HepG2 (cell line): ENCODE data around the gene ADAMTS17. TPM values are rescaled to one million over a fixed set of nuclear protein-coding genes. Genes with fewer than 3 reads are reported as not detected.

Experiments
- HDAC1 ChIP-seq: sonication (generic); formaldehyde crosslinking; IDR thresholded peaks from 2 replicates; pipeline ENCODE4 v1.5.1; 2020; ENCODE audit warnings: mild to moderate bottlenecking, missing genetic modification reagents
- JUN ChIP-seq: sonication (generic); formaldehyde crosslinking; IDR thresholded peaks from 2 replicates; pipeline ENCODE4 v1.4.0; 2020; ENCODE audit warnings: mild to moderate bottlenecking, missing genetic modification reagents
- JUND ChIP-seq: sonication (generic); formaldehyde crosslinking; IDR thresholded peaks from 2 replicates; pipeline ENCODE4 v1.8.0; 2022; ENCODE audit warnings: mild to moderate bottlenecking, missing genetic modification reagents
- NFIC ChIP-seq: IDR thresholded peaks from 2 replicates; pipeline ENCODE4 v1.6.1; 2012; ENCODE audit warnings: mild to moderate bottlenecking, low read length, inconsistent platforms
- PAF1 ChIP-seq: IDR thresholded peaks from 2 replicates; pipeline ENCODE4 v1.6.1; 2016; ENCODE audit warnings: missing genetic modification reagents, missing compliant biosample characterization
- PPARG ChIP-seq: conservative IDR thresholded peaks from 2 replicates; pipeline ENCODE4 v1.6.1; 2016; ENCODE audit warnings: missing biosample characterization, missing genetic modification reagents
- PREB ChIP-seq: sonication (generic); formaldehyde crosslinking; IDR thresholded peaks from 2 replicates; pipeline ENCODE4 v1.4.0; 2020; ENCODE audit warnings: missing genetic modification reagents
- RAD21 ChIP-seq: fragments of 450-650 bp; formaldehyde crosslinking; IDR thresholded peaks from 2 replicates; pipeline ENCODE4 v1.5.0; 2020; ENCODE audit warnings: mild to moderate bottlenecking
- SAP130 ChIP-seq: IDR thresholded peaks from 2 replicates; pipeline ENCODE4 v1.6.1; 2016; ENCODE audit warnings: low read depth
- SP140L ChIP-seq: sonication (generic); formaldehyde crosslinking; IDR thresholded peaks from 2 replicates; pipeline ENCODE4 v1.4.0; 2020; ENCODE audit warnings: missing genetic modification reagents, borderline replicate concordance
- ZKSCAN8 ChIP-seq: IDR thresholded peaks from 2 replicates; pipeline ENCODE4 v1.6.1; 2016; ENCODE audit warnings: borderline replicate concordance, missing genetic modification reagents, missing compliant biosample characterization
- ZMAT3 ChIP-seq: sonication (generic); formaldehyde crosslinking; conservative IDR thresholded peaks from 2 replicates; pipeline ENCODE4 v1.7.0; 2021; ENCODE audit warnings: missing genetic modification reagents
- ZNF350 ChIP-seq: sonication (generic); formaldehyde crosslinking; IDR thresholded peaks from 2 replicates; pipeline ENCODE4 v1.4.0; 2020; ENCODE audit warnings: mild to moderate bottlenecking, low read depth, missing genetic modification reagents, borderline replicate concordance
- ZNF562 ChIP-seq: sonication (generic); formaldehyde crosslinking; IDR thresholded peaks from 2 replicates; pipeline ENCODE4 v1.8.0; 2022; ENCODE audit warnings: missing genetic modification reagents, borderline replicate concordance
- ZNF580 ChIP-seq: IDR thresholded peaks from 2 replicates; pipeline ENCODE4 v1.6.1; 2016; ENCODE audit warnings: low read depth, borderline replicate concordance
- ZNF850 ChIP-seq: sonication (generic); formaldehyde crosslinking; conservative IDR thresholded peaks from 2 replicates; pipeline ENCODE4 v1.9.0; 2021; ENCODE audit warnings: mild to moderate bottlenecking, missing genetic modification reagents
- ZNF878 ChIP-seq: sonication (generic); formaldehyde crosslinking; IDR thresholded peaks from 2 replicates; pipeline ENCODE4 v1.8.1; 2023; ENCODE audit warnings: mild to moderate bottlenecking, missing genetic modification reagents, moderate library complexity
- polyA plus RNA-seq, 8 experiments: library from polyadenylated mRNA; depleted of rRNA in 3 of 8; stranded (reverse) in 7 of 8; unstranded in 1 of 8; fragments of >200 nt; fragmentation: Illumina TruSeq in 4 of 8; extraction: Trizol in 4 of 8; gene quantifications; 2 replicates each; pipeline versions ENCODE4 v1.2.1 to v1.2.3, GENCODE V29; 2011 to 2016; ENCODE audit warnings: low read depth in 4 of 8, missing spikeins in 1 of 8, mixed read lengths in 1 of 8; ENCODE audit not compliant: insufficient read depth in 1 of 8
- total RNA-seq, 5 experiments: library from RNA; depleted of rRNA; stranded (reverse); fragments of >200 nt; fragmentation: Illumina TruSeq; extraction: Trizol; gene quantifications; 2 replicates each; pipeline ENCODE4 v1.2.3, GENCODE V29; 2016; ENCODE audit warnings: low read depth in 1 of 5
- TF ChIP-seq, protein P1 (sequence below): sonication (generic); formaldehyde crosslinking; IDR thresholded peaks from 2 replicates; pipeline ENCODE4 v1.4.0; 2020; ENCODE audit warnings: missing genetic modification reagents, mild to moderate bottlenecking, borderline replicate concordance
- TF ChIP-seq, protein P2 (sequence below): sonication (generic); formaldehyde crosslinking; IDR thresholded peaks from 2 replicates; pipeline ENCODE4 v1.4.0; 2020; ENCODE audit warnings: missing genetic modification reagents
- TF ChIP-seq, protein P3 (sequence below): sonication (generic); formaldehyde crosslinking; IDR thresholded peaks from 2 replicates; pipeline ENCODE4 v1.5.1; 2020; ENCODE audit warnings: mild to moderate bottlenecking, missing genetic modification reagents, borderline replicate concordance

ADAMTS17 gene
- total and polyA plus RNA-seq, 2 of the 13 experiments (the other 11 are each of a cell fraction or from before 2014, with no cell fraction given): 0.02 to 0.04 TPM

GRCh38 chr15:100131321-100132224 is 210.2 kb downstream of the ADAMTS17 start (continued):
- TF ChIP-seq, protein P1, sequence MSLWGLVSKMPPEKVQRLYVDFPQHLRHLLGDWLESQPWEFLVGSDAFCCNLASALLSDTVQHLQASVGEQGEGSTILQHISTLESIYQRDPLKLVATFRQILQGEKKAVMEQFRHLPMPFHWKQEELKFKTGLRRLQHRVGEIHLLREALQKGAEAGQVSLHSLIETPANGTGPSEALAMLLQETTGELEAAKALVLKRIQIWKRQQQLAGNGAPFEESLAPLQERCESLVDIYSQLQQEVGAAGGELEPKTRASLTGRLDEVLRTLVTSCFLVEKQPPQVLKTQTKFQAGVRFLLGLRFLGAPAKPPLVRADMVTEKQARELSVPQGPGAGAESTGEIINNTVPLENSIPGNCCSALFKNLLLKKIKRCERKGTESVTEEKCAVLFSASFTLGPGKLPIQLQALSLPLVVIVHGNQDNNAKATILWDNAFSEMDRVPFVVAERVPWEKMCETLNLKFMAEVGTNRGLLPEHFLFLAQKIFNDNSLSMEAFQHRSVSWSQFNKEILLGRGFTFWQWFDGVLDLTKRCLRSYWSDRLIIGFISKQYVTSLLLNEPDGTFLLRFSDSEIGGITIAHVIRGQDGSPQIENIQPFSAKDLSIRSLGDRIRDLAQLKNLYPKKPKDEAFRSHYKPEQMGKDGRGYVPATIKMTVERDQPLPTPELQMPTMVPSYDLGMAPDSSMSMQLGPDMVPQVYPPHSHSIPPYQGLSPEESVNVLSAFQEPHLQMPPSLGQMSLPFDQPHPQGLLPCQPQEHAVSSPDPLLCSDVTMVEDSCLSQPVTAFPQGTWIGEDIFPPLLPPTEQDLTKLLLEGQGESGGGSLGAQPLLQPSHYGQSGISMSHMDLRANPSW (CRISPR knock-in tag): no peak
- TF ChIP-seq PREB (CRISPR knock-in tag) (no peak), JUN (CRISPR knock-in tag) (no peak), PAF1 (no peak), HDAC1 (0 out of 2 replicates have a peak, but pooled peaks have one; percentile 5), ZNF850 (CRISPR knock-in tag) (no peak), ZKSCAN8 (no peak), RAD21 (CRISPR knock-in tag) (peak; percentile 68), NFIC (no peak), ZNF878 (no peak), SP140L (CRISPR knock-in tag) (no peak), JUND (CRISPR knock-in tag) (0 out of 2 replicates have a peak, but pooled peaks have one; percentile 11), ZNF350 (CRISPR knock-in tag) (peak; percentile 73), PPARG (CRISPR knock-in tag) (no peak), SAP130 (peak; percentile 59; the same call in 1 of the 2 replicates), ZNF562 (CRISPR knock-in tag) (no peak), ZMAT3 (CRISPR knock-in tag) (peak; percentile 59; the same call in 1 of the 2 replicates), ZNF580 (CRISPR knock-in tag) (peak; percentile 51; the same call in 1 of the 2 replicates)
- TF ChIP-seq, protein P2, sequence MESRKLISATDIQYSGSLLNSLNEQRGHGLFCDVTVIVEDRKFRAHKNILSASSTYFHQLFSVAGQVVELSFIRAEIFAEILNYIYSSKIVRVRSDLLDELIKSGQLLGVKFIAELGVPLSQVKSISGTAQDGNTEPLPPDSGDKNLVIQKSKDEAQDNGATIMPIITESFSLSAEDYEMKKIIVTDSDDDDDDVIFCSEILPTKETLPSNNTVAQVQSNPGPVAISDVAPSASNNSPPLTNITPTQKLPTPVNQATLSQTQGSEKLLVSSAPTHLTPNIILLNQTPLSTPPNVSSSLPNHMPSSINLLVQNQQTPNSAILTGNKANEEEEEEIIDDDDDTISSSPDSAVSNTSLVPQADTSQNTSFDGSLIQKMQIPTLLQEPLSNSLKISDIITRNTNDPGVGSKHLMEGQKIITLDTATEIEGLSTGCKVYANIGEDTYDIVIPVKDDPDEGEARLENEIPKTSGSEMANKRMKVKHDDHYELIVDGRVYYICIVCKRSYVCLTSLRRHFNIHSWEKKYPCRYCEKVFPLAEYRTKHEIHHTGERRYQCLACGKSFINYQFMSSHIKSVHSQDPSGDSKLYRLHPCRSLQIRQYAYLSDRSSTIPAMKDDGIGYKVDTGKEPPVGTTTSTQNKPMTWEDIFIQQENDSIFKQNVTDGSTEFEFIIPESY (CRISPR knock-in tag): no peak
- TF ChIP-seq, protein P3, sequence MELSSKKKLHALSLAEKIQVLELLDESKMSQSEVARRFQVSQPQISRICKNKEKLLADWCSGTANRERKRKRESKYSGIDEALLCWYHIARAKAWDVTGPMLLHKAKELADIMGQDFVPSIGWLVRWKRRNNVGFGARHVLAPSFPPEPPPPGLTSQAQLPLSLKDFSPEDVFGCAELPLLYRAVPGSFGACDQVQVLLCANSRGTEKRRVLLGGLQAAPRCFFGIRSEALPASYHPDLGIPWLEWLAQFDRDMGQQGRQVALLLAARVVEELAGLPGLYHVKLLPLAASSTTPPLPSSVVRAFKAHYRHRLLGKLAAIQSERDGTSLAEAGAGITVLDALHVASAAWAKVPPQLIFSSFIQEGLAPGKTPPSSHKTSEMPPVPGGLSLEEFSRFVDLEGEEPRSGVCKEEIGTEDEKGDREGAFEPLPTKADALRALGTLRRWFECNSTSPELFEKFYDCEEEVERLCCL (CRISPR knock-in tag): no peak
